Measurements from ENCODE around the gene ROPN1.
"Not testable (repeated sequence)": the region's sequence is repeated elsewhere in the genome, so short reads cannot be mapped to it uniquely, and the experiment has no call there.

DNA sequence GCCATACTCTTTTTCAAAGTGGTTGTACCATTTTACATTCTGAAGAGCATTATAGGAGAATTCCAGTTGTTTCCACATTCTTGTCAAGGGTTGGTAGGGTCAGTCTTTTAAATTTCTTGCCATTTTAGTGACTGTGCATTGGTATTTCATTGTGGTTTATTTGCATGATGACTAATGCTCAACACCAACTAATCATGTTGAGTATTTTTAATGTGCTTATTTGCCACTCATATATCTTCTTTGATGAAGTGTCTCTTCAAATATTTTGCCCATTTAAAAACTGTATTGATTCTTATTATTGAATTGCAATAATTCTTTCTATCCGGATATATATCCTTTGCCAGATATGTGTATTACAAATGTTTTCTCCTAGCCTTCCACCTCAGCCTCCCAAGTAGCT, 16.4 kb upstream of the ROPN1 start:
- TF ChIP-seq, protein P1, sequence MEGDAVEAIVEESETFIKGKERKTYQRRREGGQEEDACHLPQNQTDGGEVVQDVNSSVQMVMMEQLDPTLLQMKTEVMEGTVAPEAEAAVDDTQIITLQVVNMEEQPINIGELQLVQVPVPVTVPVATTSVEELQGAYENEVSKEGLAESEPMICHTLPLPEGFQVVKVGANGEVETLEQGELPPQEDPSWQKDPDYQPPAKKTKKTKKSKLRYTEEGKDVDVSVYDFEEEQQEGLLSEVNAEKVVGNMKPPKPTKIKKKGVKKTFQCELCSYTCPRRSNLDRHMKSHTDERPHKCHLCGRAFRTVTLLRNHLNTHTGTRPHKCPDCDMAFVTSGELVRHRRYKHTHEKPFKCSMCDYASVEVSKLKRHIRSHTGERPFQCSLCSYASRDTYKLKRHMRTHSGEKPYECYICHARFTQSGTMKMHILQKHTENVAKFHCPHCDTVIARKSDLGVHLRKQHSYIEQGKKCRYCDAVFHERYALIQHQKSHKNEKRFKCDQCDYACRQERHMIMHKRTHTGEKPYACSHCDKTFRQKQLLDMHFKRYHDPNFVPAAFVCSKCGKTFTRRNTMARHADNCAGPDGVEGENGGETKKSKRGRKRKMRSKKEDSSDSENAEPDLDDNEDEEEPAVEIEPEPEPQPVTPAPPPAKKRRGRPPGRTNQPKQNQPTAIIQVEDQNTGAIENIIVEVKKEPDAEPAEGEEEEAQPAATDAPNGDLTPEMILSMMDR (IDR thresholded peaks at IDR 0.05): not testable (repeated sequence)
- TF ChIP-seq, protein P2, sequence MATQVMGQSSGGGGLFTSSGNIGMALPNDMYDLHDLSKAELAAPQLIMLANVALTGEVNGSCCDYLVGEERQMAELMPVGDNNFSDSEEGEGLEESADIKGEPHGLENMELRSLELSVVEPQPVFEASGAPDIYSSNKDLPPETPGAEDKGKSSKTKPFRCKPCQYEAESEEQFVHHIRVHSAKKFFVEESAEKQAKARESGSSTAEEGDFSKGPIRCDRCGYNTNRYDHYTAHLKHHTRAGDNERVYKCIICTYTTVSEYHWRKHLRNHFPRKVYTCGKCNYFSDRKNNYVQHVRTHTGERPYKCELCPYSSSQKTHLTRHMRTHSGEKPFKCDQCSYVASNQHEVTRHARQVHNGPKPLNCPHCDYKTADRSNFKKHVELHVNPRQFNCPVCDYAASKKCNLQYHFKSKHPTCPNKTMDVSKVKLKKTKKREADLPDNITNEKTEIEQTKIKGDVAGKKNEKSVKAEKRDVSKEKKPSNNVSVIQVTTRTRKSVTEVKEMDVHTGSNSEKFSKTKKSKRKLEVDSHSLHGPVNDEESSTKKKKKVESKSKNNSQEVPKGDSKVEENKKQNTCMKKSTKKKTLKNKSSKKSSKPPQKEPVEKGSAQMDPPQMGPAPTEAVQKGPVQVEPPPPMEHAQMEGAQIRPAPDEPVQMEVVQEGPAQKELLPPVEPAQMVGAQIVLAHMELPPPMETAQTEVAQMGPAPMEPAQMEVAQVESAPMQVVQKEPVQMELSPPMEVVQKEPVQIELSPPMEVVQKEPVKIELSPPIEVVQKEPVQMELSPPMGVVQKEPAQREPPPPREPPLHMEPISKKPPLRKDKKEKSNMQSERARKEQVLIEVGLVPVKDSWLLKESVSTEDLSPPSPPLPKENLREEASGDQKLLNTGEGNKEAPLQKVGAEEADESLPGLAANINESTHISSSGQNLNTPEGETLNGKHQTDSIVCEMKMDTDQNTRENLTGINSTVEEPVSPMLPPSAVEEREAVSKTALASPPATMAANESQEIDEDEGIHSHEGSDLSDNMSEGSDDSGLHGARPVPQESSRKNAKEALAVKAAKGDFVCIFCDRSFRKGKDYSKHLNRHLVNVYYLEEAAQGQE (IDR thresholded peaks at IDR 0.05; ENCODE audit: insufficient read depth in 1 of 2, low read depth in 2 of 2, low read length in 1 of 2): not testable (repeated sequence)

Data from Panc1 (cell line).